HEK293 (cell line): ENCODE results near the gene GNGT1.
"Not testable (repeated sequence)": the region's sequence is repeated elsewhere in the genome, so short reads cannot be mapped to it uniquely, and the experiment has no call there.

ENCODE experiments used
- CTCF ChIA-PET: fragments of 350-600 bp; formaldehyde crosslinking; extraction: SDS; loops from one replicate; lab custom pipeline; 2021; ENCODE audit warnings: antibody characterized with exemption; lab: Yijun Ruan, JAX
- POLR2A ChIA-PET: fragments of 300-600 bp; formaldehyde crosslinking; extraction: SDS; loops from one replicate; lab custom pipeline; 2020; ENCODE audit warnings: antibody characterized with exemption, inconsistent platforms; lab: Yijun Ruan, JAX
- H3K27ac ChIP-seq: fragments of 200-500 bp; sonication (Bioruptor generic); 2 replicates; pipeline ENCODE4 v1.5.1; 2014; ENCODE audit warnings: low read depth, low read length, control low read depth, inconsistent platforms; ENCODE audit errors: extremely low read depth
- H3K36me3 ChIP-seq, 2 experiments: fragments of 200-500 bp in 1 of 2; sonication (Bioruptor generic) in 1 of 2; 1 replicate in 1 of 2; 2 replicates in 1 of 2; pipeline ENCODE4 v1.5.1; 2014 to 2017; ENCODE audit warnings: inconsistent platforms in 2 of 2, low read length in 2 of 2; ENCODE audit not compliant: control insufficient read depth in 2 of 2, insufficient read depth in 1 of 2
- H3K4me1 ChIP-seq: fragments of 200-500 bp; sonication (Bioruptor generic); 2 replicates; pipeline ENCODE4 v1.5.1; 2014; ENCODE audit warnings: mild to moderate bottlenecking, low read length, inconsistent platforms; ENCODE audit not compliant: control insufficient read depth, insufficient read depth
- H3K4me3 ChIP-seq: 2 replicates; pipeline ENCODE4 v1.5.1; 2011; ENCODE audit warnings: low read depth, mild to moderate bottlenecking, control low read depth, low read length, moderate library complexity
- H3K9me3 ChIP-seq: fragments of 200-500 bp; sonication (Bioruptor generic); 2 replicates; pipeline ENCODE4 v1.5.1; 2014; ENCODE audit warnings: low read depth, low read length, inconsistent platforms; ENCODE audit not compliant: control insufficient read depth, insufficient read depth
- AEBP2 ChIP-seq: fragments of 450-650 bp; formaldehyde crosslinking; IDR thresholded peaks from 2 replicates; pipeline ENCODE4 v1.5.1; 2016; ENCODE audit warnings: missing biosample characterization, missing genetic modification characterization, borderline replicate concordance
- BCL6B ChIP-seq: fragments of 450-650 bp; formaldehyde crosslinking; IDR thresholded peaks from 2 replicates; pipeline ENCODE4 v1.5.1; 2017; ENCODE audit warnings: missing biosample characterization, missing genetic modification characterization
- OVOL3 ChIP-seq: fragments of 450-650 bp; formaldehyde crosslinking; IDR thresholded peaks from 2 replicates; pipeline ENCODE4 v1.5.1; 2016; ENCODE audit warnings: missing biosample characterization, missing genetic modification characterization
- PRDM1 ChIP-seq: fragments of 450-650 bp; formaldehyde crosslinking; IDR thresholded peaks from 2 replicates; pipeline ENCODE4; 2016; ENCODE audit warnings: missing biosample characterization, missing genetic modification characterization
- SP3 ChIP-seq: fragments of 450-650 bp; formaldehyde crosslinking; IDR thresholded peaks from 2 replicates; pipeline ENCODE4 v1.5.1; 2016; ENCODE audit warnings: missing biosample characterization, missing genetic modification characterization
- TCF7L2 ChIP-seq: IDR thresholded peaks from 2 replicates; pipeline ENCODE4 v1.6.1; 2011; ENCODE audit warnings: low read depth, mild to moderate bottlenecking, inconsistent platforms, low read length, moderate library complexity, borderline replicate concordance
- ZNF133 ChIP-seq: fragments of 450-650 bp; formaldehyde crosslinking; IDR thresholded peaks from 2 replicates; pipeline ENCODE4 v1.5.1; 2016; ENCODE audit warnings: missing biosample characterization, missing genetic modification characterization
- ZNF2 ChIP-seq: fragments of 450-650 bp; formaldehyde crosslinking; IDR thresholded peaks from 2 replicates; pipeline ENCODE4 v1.5.1; 2016; ENCODE audit warnings: missing biosample characterization, missing genetic modification characterization
- ZNF248 ChIP-seq: fragments of 450-650 bp; formaldehyde crosslinking; IDR thresholded peaks from 2 replicates; pipeline ENCODE4 v1.5.1; 2017; ENCODE audit warnings: missing biosample characterization, missing genetic modification characterization
- ZNF26 ChIP-seq: fragments of 450-650 bp; formaldehyde crosslinking; IDR thresholded peaks from 2 replicates; pipeline ENCODE4 v1.5.1; 2016; ENCODE audit warnings: missing biosample characterization, missing genetic modification characterization
- ZNF292 ChIP-seq: fragments of 450-650 bp; formaldehyde crosslinking; IDR thresholded peaks from 2 replicates; pipeline ENCODE4 v1.5.1; 2016; ENCODE audit warnings: low read depth, missing biosample characterization, missing genetic modification characterization, borderline replicate concordance
- ZNF423 ChIP-seq: fragments of 450-650 bp; formaldehyde crosslinking; IDR thresholded peaks from 2 replicates; pipeline ENCODE4 v1.5.1; 2016; ENCODE audit warnings: missing biosample characterization, missing genetic modification characterization
- ZNF521 ChIP-seq: fragments of 450-650 bp; formaldehyde crosslinking; IDR thresholded peaks from 2 replicates; pipeline ENCODE4 v1.5.1; 2017; ENCODE audit warnings: missing biosample characterization, mild to moderate bottlenecking, missing genetic modification characterization
- ZNF529 ChIP-seq: fragments of 450-650 bp; formaldehyde crosslinking; IDR thresholded peaks from 2 replicates; pipeline ENCODE4 v1.5.1; 2017; ENCODE audit warnings: missing genetic modification characterization, missing biosample characterization; ENCODE audit not compliant: insufficient replicate concordance
- ZNF544 ChIP-seq: fragments of 450-650 bp; formaldehyde crosslinking; IDR thresholded peaks from 2 replicates; pipeline ENCODE4 v1.5.0; 2017; ENCODE audit warnings: missing biosample characterization, missing genetic modification characterization
- ZNF558 ChIP-seq: fragments of 450-650 bp; formaldehyde crosslinking; IDR thresholded peaks from 2 replicates; pipeline ENCODE4 v1.5.1; 2016; ENCODE audit warnings: missing biosample characterization, missing genetic modification characterization
- ZNF645 ChIP-seq: fragments of 450-650 bp; formaldehyde crosslinking; IDR thresholded peaks from 2 replicates; pipeline ENCODE4; 2016; ENCODE audit warnings: missing biosample characterization, missing genetic modification characterization
- ZNF654 ChIP-seq: fragments of 450-650 bp; formaldehyde crosslinking; IDR thresholded peaks from 2 replicates; pipeline ENCODE4 v1.5.1; 2016; ENCODE audit warnings: low read depth, missing biosample characterization, missing genetic modification characterization
- ZSCAN16 ChIP-seq: fragments of 450-650 bp; formaldehyde crosslinking; IDR thresholded peaks from 2 replicates; pipeline ENCODE4 v1.5.1; 2016; ENCODE audit warnings: missing biosample characterization, missing genetic modification characterization

The GNGT1 gene

GRCh38 chr7:93914581-93915066 lies 8.3 kb downstream of the GNGT1 start:
- ChIA-PET CTCF (interaction anchor here (0.7 to 2.0 kb wide), 3 partner anchors 12 to 362 kb away, joined by 3 to 10 read pairs (median 4); no protein-coding TSS in a partner anchor), POLR2A (no interaction called here)
- no peak overlapping the region for H3K27ac ChIP-seq

GRCh38 chr7:93915206-93915842 lies 9.0 kb downstream of the GNGT1 start:
- CTCF ChIA-PET = interaction anchor here (0.6 to 0.7 kb wide), 4 partner anchors 17 to 361 kb away, joined by 3 to 4 read pairs (median 3); no protein-coding TSS in a partner anchor

More at GRCh38 chr7:93914581-93915066, 8.3 kb downstream of the GNGT1 start:
- Histone ChIP-seq H3K4me1 (peaks cover 6% of the 10 kb centered on the region; the same call in 1 of the 2 replicates), H3K36me3 (no peaks in the 10 kb centered on the region), H3K9me3 (no peaks in the 10 kb centered on the region), H3K4me3 (no peak overlapping the region)
- no peak for TF ChIP-seq OVOL3 (tag by site-specific recombination)
- no peak for TF ChIP-seq ZSCAN16 (tag by site-specific recombination)
- no peak for TF ChIP-seq ZNF423 (tag by site-specific recombination)
- TF ChIP-seq TCF7L2 = no peak
- TF ChIP-seq ZNF529 = no peak
- no peak for TF ChIP-seq SP3 (tag by site-specific recombination)
- no peak for TF ChIP-seq ZNF521 (tag by site-specific recombination)
- no peak for TF ChIP-seq ZNF544
- TF ChIP-seq ZNF558 = no peak
- no peak for TF ChIP-seq ZNF292
- no peak for TF ChIP-seq BCL6B
- no peak for TF ChIP-seq AEBP2 (tag by site-specific recombination)
- no peak for TF ChIP-seq ZNF133
- no peak for TF ChIP-seq ZNF2 (tag by site-specific recombination)
- no peak for TF ChIP-seq ZNF654 (tag by site-specific recombination)
- no peak for TF ChIP-seq ZNF645 (tag by site-specific recombination)
- TF ChIP-seq ZNF248 (tag by site-specific recombination) = no peak
- no peak for TF ChIP-seq ZNF26 (tag by site-specific recombination)

More at GRCh38 chr7:93915206-93915842, 9.0 kb downstream of the GNGT1 start:
- H3K36me3 ChIP-seq, H3K4me3 ChIP-seq, POLR2A ChIA-PET, H3K27ac ChIP-seq, H3K9me3 ChIP-seq, H3K4me1 ChIP-seq: not testable (repeated sequence)
- TF ChIP-seq PRDM1 (tag by site-specific recombination) = peak; percentile 61
